ENCODE data around the gene GIT1. TPM values are rescaled to one million over a fixed set of nuclear protein-coding genes. Genes with fewer than 3 reads are reported as not detected.

GIT1 gene
- total and polyA plus RNA-seq, 7 experiments from 2014 or later: 6.8 to 76.3 (median 49.1) TPM

- Mint-ChIP-seq H3K4me1 (no peaks in the 10 kb centered on the region), H3K9me3 (no peaks in the 10 kb centered on the region), H3K36me3 (peaks cover 5 to 24% (median 7%) of the 10 kb centered on the region in 5 donors), H3K27me3 (no peaks in the 10 kb centered on the region), H3K27ac (no peak overlapping the region), H3K4me3 (no peak overlapping the region)
- Histone ChIP-seq H3K4me3 (ENCODE audit: low read length) (no peak overlapping the region), H3K27me3 (ENCODE audit: control insufficient read depth in 2 of 2, insufficient read depth in 2 of 2, low read length in 2 of 2) (no peaks in the 10 kb centered on the region), H3K27ac (ENCODE audit: low read depth, low read length) (no peak overlapping the region), H3K9me3 (ENCODE audit: control insufficient read depth in 2 of 3, low read length in 3 of 3) (no peaks in the 10 kb centered on the region), H3K36me3 (ENCODE audit: control insufficient read depth in 2 of 3, insufficient read depth in 3 of 3, low read length in 3 of 3) (peaks cover 8 to 53% (median 10%) of the 10 kb centered on the region in 3 experiments), H3K4me1 (ENCODE audit: control insufficient read depth in 2 of 2, insufficient read depth in 2 of 2, low read length in 2 of 2) (no peaks in the 10 kb centered on the region)
- ATAC-seq (no peak), DNase-seq (no peak)
- ChIA-PET CTCF (no interaction called here), POLR2A (no interaction called here)
- intact Hi-C loops (cut with micrococcal nuclease): no loop called here
These were observed 64.8 kb downstream of the GIT1 start for GRCh38 chr17:29524692-29525091.

Other genes starting within 250 kb of the GIT1 start
- 10 to 100 TPM; 62.4 to 70.1 (median 66.5) TPM for gene TAOK1, start 199.3 kb downstream of the GIT1 start, total RNA-seq
- gene TAOK1, start 199.3 kb downstream of the GIT1 start, polyA plus RNA-seq: 1 to 10 TPM; 2.2 to 3.2 TPM
- gene ABHD15, start 22.6 kb downstream of the GIT1 start, total RNA-seq: 10 to 100 TPM in 2 of 5 experiments, 1 to 10 TPM in 3; 8.6 to 17.6 (median 10.0) TPM
- gene ABHD15, start 22.6 kb downstream of the GIT1 start, polyA plus RNA-seq: 1 to 10 TPM; 3.1 to 5.3 TPM
- gene TP53I13, start 20.9 kb downstream of the GIT1 start, total RNA-seq: 10 to 100 TPM; 61.6 to 87.5 (median 62.8) TPM
- gene TP53I13, start 20.9 kb downstream of the GIT1 start, polyA plus RNA-seq: 10 to 100 TPM; 19.3 to 26.8 TPM
- 1 to 10 TPM in 3 of 5 experiments, under 1 TPM in 2; 0.70 to 9.8 (median 1.5) TPM for gene ANKRD13B, start 3.5 kb upstream of the GIT1 start, total RNA-seq
- gene ANKRD13B, start 3.5 kb upstream of the GIT1 start, polyA plus RNA-seq: under 1 TPM in 1 of 2 donors, not detected in 1; 0.51 TPM
- 1 to 10 TPM; 1.4 to 3.1 (median 1.7) TPM for gene CORO6, start 33.3 kb upstream of the GIT1 start, total RNA-seq
- gene CORO6, start 33.3 kb upstream of the GIT1 start, polyA plus RNA-seq: under 1 TPM; 0.15 to 0.35 TPM